ENCODE data around the gene NUDCD2.
A peak's percentile ranks its signal among the peaks of the same experiment; 100 is the strongest.

Gene NUDCD2, protein sequence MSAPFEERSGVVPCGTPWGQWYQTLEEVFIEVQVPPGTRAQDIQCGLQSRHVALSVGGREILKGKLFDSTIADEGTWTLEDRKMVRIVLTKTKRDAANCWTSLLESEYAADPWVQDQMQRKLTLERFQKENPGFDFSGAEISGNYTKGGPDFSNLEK

DNA sequence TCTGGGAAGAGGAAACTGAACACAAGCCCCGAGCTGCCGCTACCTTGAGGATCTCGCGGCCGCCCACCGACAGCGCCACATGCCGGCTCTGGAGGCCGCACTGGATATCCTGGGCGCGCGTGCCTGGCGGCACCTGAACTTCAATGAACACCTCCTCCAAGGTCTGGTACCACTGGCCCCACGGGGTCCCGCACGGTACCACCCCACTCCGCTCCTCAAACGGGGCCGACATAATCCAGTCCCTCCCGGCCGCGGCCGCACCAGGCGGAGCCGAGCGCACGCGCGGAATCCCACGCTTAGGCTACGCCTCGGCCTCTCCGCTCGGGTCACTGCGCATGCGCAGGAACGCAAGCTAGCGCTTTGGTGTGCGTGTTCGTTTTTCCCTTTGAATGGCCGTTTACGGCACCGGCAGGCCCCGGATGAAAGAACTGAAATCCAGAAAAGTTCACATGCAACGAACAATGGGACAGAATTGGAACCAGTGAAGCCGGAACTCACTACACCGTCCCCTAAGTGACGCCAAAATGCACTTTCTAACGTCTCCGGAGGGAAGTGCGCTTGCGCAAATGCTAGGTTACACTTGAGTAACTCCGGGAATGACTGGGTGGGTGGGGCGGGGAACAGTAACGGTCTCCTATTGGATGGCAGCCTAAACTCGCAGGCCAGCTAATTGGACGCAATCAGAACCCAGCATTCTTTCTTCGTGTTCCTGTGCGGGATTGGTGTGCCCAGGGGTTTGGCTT, at the start of gene NUDCD2:
Gene NUDCD2, minus strand, starts transcription at position 284 of the 743 bp plus-strand sequence. Its CDS starts 52 bp downstream, at position 232.
- H3K36me3 ChIP-seq (ENCODE audit: insufficient read depth, low read length) = peaks cover 2% of the 10 kb centered on the region
- H3K27me3 ChIP-seq (ENCODE audit: control insufficient read depth in 1 of 2, insufficient read depth in 2 of 2, low read length in 2 of 2) = no peaks in the 10 kb centered on the region
- peak within 1 kb of the TSS; percentile 85 to 91 for H3K4me3 ChIP-seq (ENCODE audit: low read depth in 1 of 2, low read length in 2 of 2)
- peak within 1 kb of the TSS; percentile 74 for H3K27ac ChIP-seq (ENCODE audit: low read depth, low read length)
- peaks cover 21% of the 10 kb centered on the region for H3K4me1 ChIP-seq (ENCODE audit: insufficient read depth, low read length)
- no peaks in the 10 kb centered on the region for H3K9me3 ChIP-seq (ENCODE audit: low read length)
- peak within 1 kb of the TSS; percentile 97 for H3K9ac ChIP-seq (ENCODE audit: low read length)

DNA sequence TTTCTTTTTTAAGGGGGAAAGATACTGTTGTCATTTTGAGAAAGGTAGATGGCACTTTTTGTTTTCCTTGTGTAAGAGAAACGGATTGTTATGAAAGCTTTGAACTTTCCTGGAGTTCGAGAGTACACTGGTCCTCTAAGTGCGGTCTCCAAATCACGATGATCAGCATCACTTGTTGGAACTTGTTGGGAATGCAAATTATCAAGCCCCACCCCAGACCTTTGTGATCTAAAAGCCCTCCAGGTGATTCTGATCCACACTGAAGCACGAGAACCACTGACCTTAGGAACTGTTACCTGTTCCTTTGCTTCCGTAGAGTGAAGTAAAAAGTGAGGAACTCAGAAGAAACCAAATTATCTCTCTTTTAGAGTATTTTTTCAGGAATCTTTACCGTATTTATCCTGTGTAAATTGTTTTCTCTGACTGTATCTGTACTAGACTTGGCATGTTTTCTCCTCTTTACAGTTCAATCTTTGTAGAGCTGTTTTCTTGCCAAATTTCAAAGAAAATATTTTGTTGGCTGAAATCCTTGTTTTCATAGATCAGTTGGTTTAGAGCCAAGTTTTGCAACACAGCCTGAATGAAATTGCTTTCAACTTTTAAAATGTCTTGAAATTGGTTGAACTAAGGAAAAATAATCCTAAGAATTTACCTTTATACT, 49.5 kb upstream of the NUDCD2 start:
- peak overlapping the region; percentile 22 for H3K9ac ChIP-seq (ENCODE audit: low read length)
- H3K36me3 ChIP-seq (ENCODE audit: insufficient read depth, low read length) = peaks cover 18% of the 10 kb centered on the region
- peaks cover 41% of the 10 kb centered on the region for H3K4me1 ChIP-seq (ENCODE audit: insufficient read depth, low read length)
- peak overlapping the region in 1 of 2 donors; percentile 28 for H3K4me3 ChIP-seq (ENCODE audit: low read depth in 1 of 2, low read length in 2 of 2)
- no peaks in the 10 kb centered on the region for H3K27me3 ChIP-seq (ENCODE audit: control insufficient read depth in 1 of 2, insufficient read depth in 2 of 2, low read length in 2 of 2)
- no peak overlapping the region for H3K27ac ChIP-seq (ENCODE audit: low read depth, low read length)
- no peaks in the 10 kb centered on the region for H3K9me3 ChIP-seq (ENCODE audit: low read length)

DNA sequence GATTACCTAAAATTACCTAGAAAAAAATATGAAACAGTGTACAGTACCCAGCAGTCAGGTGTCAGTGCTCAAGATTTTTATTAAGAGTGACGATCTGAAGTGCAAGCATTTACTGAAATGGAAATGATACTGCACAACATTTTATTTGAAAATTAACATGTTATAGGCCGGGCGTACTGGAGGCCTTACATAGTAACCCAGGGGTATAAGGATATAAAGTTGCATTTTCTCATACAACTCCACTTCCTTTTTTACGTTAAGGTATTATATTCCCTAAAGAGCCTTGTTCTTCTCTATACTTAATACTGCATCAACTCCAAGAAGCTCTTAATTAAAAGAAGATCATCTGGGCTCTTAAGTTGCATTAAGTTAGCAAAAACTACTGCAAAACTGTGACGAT, 48.9 kb upstream of the NUDCD2 start:
- peak overlapping the region; percentile 22 for H3K9ac ChIP-seq (ENCODE audit: low read length)

DNA sequence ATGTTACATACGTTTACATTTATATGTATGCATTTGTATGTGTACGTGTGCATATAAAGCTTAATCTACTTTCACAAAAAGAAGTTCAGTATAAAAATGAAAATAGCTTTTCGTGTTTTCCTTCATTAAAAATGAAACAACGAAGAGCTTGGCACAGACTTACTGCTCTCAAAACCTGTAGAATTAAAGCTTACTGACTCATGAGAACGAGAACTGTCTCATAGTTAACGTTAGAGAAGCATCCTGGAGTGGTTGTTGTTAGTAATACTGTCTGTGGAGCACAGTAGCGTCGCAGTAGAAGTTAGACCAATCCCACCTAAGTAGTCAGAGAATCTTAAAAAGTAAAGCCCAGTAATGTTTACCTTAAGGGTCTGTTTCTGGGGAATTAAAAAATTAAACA, 46.8 kb upstream of the NUDCD2 start:
- Histone ChIP-seq H3K4me3 (ENCODE audit: low read depth in 1 of 2, low read length in 2 of 2) (peak overlapping the region in 1 of 2 donors; percentile 97), H3K9ac (ENCODE audit: low read length) (peak overlapping the region; percentile 99), H3K27ac (ENCODE audit: low read depth, low read length) (peak overlapping the region; percentile 95), H3K36me3 (ENCODE audit: insufficient read depth, low read length) (no peaks in the 10 kb centered on the region), H3K4me1 (ENCODE audit: insufficient read depth, low read length) (peaks cover 43% of the 10 kb centered on the region), H3K9me3 (ENCODE audit: low read length) (no peaks in the 10 kb centered on the region), H3K27me3 (ENCODE audit: control insufficient read depth in 1 of 2, insufficient read depth in 2 of 2, low read length in 2 of 2) (no peaks in the 10 kb centered on the region)

More for the DNA sequence above, 48.9 kb upstream of the NUDCD2 start:
- no peaks in the 10 kb centered on the region for H3K27me3 ChIP-seq (ENCODE audit: control insufficient read depth in 1 of 2, insufficient read depth in 2 of 2, low read length in 2 of 2)
- peaks cover 14% of the 10 kb centered on the region for H3K36me3 ChIP-seq (ENCODE audit: insufficient read depth, low read length)
- peaks cover 41% of the 10 kb centered on the region for H3K4me1 ChIP-seq (ENCODE audit: insufficient read depth, low read length)
- H3K4me3 ChIP-seq (ENCODE audit: low read depth in 1 of 2, low read length in 2 of 2) = peak overlapping the region in 1 of 2 donors; percentile 28
- no peak overlapping the region for H3K27ac ChIP-seq (ENCODE audit: low read depth, low read length)
- no peaks in the 10 kb centered on the region for H3K9me3 ChIP-seq (ENCODE audit: low read length)

DNA sequence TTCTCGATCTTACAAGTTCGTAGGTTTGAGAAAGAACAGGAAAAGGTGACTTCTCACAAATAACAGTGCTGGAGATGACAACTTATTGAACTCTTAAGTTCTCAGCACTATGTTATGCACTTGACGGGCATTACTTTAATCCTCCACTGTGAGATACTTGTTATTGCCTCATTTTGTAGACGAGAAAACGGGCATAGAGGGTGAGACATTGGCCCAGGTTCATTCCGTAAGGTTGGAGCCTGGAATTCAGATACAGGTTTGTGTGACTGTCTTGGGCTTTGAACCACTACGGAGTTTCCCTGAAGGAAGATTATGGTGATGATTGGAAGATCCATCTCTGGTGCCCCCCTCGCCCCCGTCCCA, 46.2 kb upstream of the NUDCD2 start:
- no peaks in the 10 kb centered on the region for H3K36me3 ChIP-seq (ENCODE audit: insufficient read depth, low read length)
- no peaks in the 10 kb centered on the region for H3K27me3 ChIP-seq (ENCODE audit: control insufficient read depth in 1 of 2, insufficient read depth in 2 of 2, low read length in 2 of 2)
- H3K9ac ChIP-seq (ENCODE audit: low read length) = peak overlapping the region; percentile 99
- peaks cover 42% of the 10 kb centered on the region for H3K4me1 ChIP-seq (ENCODE audit: insufficient read depth, low read length)
- no peaks in the 10 kb centered on the region for H3K9me3 ChIP-seq (ENCODE audit: low read length)
- peak overlapping the region; percentile 95 for H3K27ac ChIP-seq (ENCODE audit: low read depth, low read length)
- H3K4me3 ChIP-seq (ENCODE audit: low read depth in 1 of 2, low read length in 2 of 2) = peak overlapping the region; percentile 57 to 97

DNA sequence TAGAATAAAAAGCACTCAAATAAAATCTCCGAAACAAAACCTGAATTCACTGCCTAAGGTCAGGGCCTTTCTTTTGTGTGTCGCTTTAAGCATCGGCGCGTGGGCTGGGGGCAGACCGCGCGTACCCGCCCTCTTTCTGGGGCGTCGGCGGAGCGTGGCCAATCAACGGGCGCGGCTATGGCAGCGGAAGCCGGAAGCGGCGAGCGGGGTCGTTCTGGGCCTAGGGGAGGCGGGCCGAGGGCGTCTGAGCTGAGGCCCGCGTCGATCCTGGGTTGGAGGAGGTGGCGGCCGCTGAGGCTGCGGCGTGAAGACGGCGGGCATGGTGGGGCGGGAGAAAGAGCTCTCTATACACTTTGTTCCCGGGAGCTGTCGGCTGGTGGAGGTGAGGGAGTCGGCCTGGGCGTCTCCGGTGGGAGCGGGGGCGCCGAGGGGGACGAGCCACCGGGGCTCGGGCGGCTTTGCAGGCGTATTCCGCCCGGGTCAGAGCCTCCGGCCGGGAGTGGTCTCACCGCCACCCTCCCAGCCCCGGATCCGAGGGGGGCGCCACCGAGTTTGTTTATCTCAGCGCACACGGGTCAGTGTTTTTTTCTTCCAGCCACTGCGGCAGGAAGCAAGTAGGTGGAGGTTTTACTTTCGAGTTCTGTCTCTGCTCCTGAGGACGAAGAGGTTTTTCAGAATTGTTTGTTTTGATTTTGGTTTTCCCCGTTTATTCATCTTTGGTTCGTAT, 45.6 kb upstream of the NUDCD2 start, which contains the start of gene MAT2B:
Gene MAT2B, plus strand, starts transcription at position 252 of the 727 bp plus-strand sequence. Its CDS starts 68 bp downstream, at position 320.
- Histone ChIP-seq H3K9me3 (ENCODE audit: low read length) (no peaks in the 10 kb centered on the region), H3K4me3 (ENCODE audit: low read depth in 1 of 2, low read length in 2 of 2) (peak within 1 kb of the TSS; percentile 57 to 97), H3K27me3 (ENCODE audit: control insufficient read depth in 1 of 2, insufficient read depth in 2 of 2, low read length in 2 of 2) (no peaks in the 10 kb centered on the region), H3K4me1 (ENCODE audit: insufficient read depth, low read length) (peaks cover 40% of the 10 kb centered on the region), H3K36me3 (ENCODE audit: insufficient read depth, low read length) (no peaks in the 10 kb centered on the region), H3K9ac (ENCODE audit: low read length) (peak within 1 kb of the TSS; percentile 99), H3K27ac (ENCODE audit: low read depth, low read length) (peak within 1 kb of the TSS; percentile 95)

DNA sequence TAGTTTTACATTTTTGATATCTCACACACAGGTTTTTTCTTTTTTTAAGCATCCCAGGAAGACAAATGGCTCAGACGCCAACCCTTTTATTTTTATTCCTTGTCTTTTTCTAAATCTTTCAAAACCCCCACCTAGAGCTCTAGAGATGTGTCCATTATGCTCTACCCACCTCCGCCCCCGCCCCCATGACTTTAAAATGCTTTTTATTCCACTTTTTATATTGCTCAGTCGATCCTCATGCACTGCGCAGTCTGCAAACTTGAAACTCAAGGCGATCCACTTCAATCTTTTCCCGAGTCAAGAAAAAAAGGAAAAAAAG, 45.1 kb upstream of the NUDCD2 start:
- peak overlapping the region; percentile 81 for H3K9ac ChIP-seq (ENCODE audit: low read length)
- H3K9me3 ChIP-seq (ENCODE audit: low read length) = no peaks in the 10 kb centered on the region
- H3K27ac ChIP-seq (ENCODE audit: low read depth, low read length) = peak overlapping the region; percentile 95
- H3K4me3 ChIP-seq (ENCODE audit: low read depth in 1 of 2, low read length in 2 of 2) = peak overlapping the region; percentile 57 to 97
- H3K27me3 ChIP-seq (ENCODE audit: control insufficient read depth in 1 of 2, insufficient read depth in 2 of 2, low read length in 2 of 2) = no peaks in the 10 kb centered on the region
- no peaks in the 10 kb centered on the region for H3K36me3 ChIP-seq (ENCODE audit: insufficient read depth, low read length)
- H3K4me1 ChIP-seq (ENCODE audit: insufficient read depth, low read length) = peaks cover 35% of the 10 kb centered on the region

DNA sequence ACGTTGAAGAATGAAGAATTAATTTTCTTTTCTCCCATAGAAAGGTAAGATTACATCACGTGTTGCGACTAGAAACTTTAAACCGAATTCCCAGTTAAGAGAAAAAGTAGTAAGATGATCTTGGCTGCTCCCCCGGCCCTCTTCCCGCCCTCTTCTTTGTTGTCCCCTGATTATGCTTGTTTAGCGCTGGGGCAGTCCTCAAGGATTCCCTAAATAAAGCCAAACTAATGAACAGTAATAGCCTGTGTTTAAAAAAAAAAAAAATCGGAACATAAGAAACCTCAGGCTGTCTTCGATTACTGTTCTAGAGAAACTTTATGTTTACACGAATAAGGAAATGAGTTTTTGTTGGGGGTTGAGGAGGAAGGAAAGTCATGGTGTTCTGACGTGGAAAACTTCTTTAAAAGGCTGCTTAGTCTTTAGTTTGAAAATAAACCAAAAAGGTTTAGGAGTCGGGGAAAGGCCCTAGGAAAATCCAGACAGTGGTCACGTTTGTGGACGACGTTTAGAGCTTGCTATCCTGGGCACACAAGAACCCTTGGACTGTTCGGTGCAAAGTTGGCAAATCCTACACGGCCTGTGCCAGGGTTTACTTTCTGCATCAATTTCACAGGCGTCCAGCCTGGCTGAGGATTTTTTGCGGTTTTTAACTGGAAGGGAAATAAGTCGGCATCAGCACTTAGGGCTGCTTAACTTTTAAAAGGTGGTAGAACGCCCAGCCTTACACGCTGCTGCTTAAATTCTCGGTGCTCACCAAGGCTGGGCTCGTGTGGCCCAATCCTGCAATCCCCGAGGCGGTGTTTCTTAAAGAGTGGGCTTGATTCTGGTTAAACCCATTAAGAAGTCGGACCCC, 44.4 kb upstream of the NUDCD2 start:
- Histone ChIP-seq H3K27me3 (ENCODE audit: control insufficient read depth in 1 of 2, insufficient read depth in 2 of 2, low read length in 2 of 2) (no peaks in the 10 kb centered on the region), H3K36me3 (ENCODE audit: insufficient read depth, low read length) (no peaks in the 10 kb centered on the region), H3K27ac (ENCODE audit: low read depth, low read length) (peak overlapping the region; percentile 95), H3K9me3 (ENCODE audit: low read length) (no peaks in the 10 kb centered on the region), H3K4me3 (ENCODE audit: low read depth in 1 of 2, low read length in 2 of 2) (peak overlapping the region; percentile 38 to 97), H3K9ac (ENCODE audit: low read length) (peak overlapping the region; percentile 81), H3K4me1 (ENCODE audit: insufficient read depth, low read length) (peaks cover 29% of the 10 kb centered on the region)

DNA sequence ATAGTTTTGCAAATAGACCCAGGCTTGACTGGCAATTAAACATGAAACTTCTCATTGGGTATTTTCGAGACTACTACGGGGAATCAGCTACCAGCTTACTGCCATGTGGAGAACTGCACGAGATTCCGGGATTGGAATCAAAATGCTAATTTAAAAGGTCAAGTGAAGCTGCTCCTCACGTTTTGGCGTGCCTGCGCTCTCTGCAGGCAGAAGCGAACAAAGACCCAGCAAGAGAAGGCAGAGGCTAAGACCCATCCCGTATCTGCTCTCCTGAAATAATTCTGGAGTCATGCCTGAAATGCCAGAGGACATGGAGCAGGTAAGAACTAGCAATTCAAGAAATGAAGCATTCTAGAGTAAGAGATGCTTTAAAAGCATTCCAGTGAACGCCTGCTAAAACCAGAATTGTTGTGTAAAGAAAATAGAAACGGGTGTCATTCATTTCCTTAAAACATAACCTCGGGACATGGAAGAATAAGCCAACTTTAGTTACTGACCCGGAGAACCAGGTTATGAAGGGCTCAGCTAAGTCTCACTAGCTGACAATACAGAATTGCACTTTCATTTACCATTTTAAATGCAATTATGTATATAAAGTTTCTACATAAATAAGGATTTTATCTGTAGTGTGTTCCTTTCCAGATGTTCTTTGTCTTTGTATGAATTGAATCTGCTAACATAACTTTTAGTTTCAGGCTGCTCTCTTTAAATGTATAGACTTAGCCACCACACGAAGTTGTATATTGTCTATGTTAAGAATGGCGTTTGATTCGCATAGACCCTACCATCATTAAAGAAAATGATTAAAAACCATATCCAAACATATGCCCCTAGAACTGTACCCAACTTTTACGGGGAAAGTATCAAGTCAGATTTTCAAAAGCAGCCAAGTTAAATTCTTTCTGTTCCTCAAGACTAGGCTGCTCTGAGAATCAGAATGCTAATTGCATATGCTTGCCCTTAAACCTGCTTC, 43.5 kb upstream of the NUDCD2 start:
- peak overlapping the region; percentile 81 for H3K9ac ChIP-seq (ENCODE audit: low read length)
- H3K27me3 ChIP-seq (ENCODE audit: control insufficient read depth in 1 of 2, insufficient read depth in 2 of 2, low read length in 2 of 2) = no peaks in the 10 kb centered on the region
- peak overlapping the region; percentile 95 for H3K27ac ChIP-seq (ENCODE audit: low read depth, low read length)
- peaks cover 20% of the 10 kb centered on the region for H3K4me1 ChIP-seq (ENCODE audit: insufficient read depth, low read length)
- no peaks in the 10 kb centered on the region for H3K9me3 ChIP-seq (ENCODE audit: low read length)
- no peaks in the 10 kb centered on the region for H3K36me3 ChIP-seq (ENCODE audit: insufficient read depth, low read length)
- peak overlapping the region; percentile 38 to 97 for H3K4me3 ChIP-seq (ENCODE audit: low read depth in 1 of 2, low read length in 2 of 2)

DNA sequence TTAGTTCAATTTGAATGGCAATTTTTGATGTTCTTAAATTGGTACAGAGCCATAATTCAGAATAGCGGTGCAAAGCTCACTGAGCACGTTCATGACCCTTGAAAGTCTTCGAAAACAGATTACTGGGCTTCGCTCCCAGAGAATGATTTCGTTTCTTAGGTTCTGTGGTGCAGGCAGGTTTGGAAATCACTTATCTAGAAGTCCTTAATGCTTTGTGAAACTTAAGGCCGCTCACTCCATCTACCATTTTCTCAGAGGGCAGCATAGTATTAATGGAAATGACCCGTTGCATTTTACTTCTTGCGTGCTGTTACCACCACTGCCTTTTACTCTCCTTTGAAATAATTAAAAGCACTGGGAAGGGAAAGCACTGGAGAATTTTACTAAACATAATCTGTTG, 42.6 kb upstream of the NUDCD2 start:
- H3K4me1 ChIP-seq (ENCODE audit: insufficient read depth, low read length) = peaks cover 12% of the 10 kb centered on the region
- H3K36me3 ChIP-seq (ENCODE audit: insufficient read depth, low read length) = no peaks in the 10 kb centered on the region
- H3K27me3 ChIP-seq (ENCODE audit: control insufficient read depth in 1 of 2, insufficient read depth in 2 of 2, low read length in 2 of 2) = no peaks in the 10 kb centered on the region
- H3K27ac ChIP-seq (ENCODE audit: low read depth, low read length) = peak overlapping the region; percentile 95
- H3K9ac ChIP-seq (ENCODE audit: low read length) = peak overlapping the region; percentile 81
- H3K4me3 ChIP-seq (ENCODE audit: low read depth in 1 of 2, low read length in 2 of 2) = peak overlapping the region in 1 of 2 donors; percentile 97
- H3K9me3 ChIP-seq (ENCODE audit: low read length) = no peaks in the 10 kb centered on the region
